K562 (cell line): ENCODE data around the gene ZNF679. TPM values are rescaled to one million over a fixed set of nuclear protein-coding genes. Genes with fewer than 3 reads are reported as not detected.
A peak's percentile ranks its signal among the peaks of the same experiment; 100 is the strongest.

Experiments used
- CEBPB ChIP-seq: fragments of 450-650 bp; IDR thresholded peaks from 2 replicates; pipeline ENCODE4 v1.6.1; 2016; ENCODE audit warnings: missing genetic modification characterization, missing compliant biosample characterization
- HDAC1 ChIP-seq, 2 experiments: fragments of 450-650 bp; IDR thresholded peaks; 2 replicates each; pipeline ENCODE4 v1.6.1; 2016 to 2017; ENCODE audit warnings: inconsistent platforms in 1 of 2, mild to moderate bottlenecking in 1 of 2, moderate library complexity in 1 of 2
- HDAC6 ChIP-seq: IDR thresholded peaks from 2 replicates; pipeline ENCODE4 v1.6.1; 2012; ENCODE audit warnings: low read depth, mild to moderate bottlenecking, control low read depth, inconsistent platforms, low read length, moderate library complexity
- HIVEP1 ChIP-seq: fragments of 250-450 bp; sonication (Bioruptor Pico); IDR thresholded peaks from 2 replicates; pipeline ENCODE4 v1.4.0; 2020; ENCODE audit warnings: mild to moderate bottlenecking
- MXI1 ChIP-seq: IDR thresholded peaks from 2 replicates; pipeline ENCODE4 v1.6.1; 2011; ENCODE audit warnings: low read depth, mild to moderate bottlenecking, improper control_type of control experiment, low read length
- NR4A1 ChIP-seq, 2 experiments: fragments of 250-450 bp in 1 of 2; fragments of 450-650 bp in 1 of 2; sonication (Bioruptor Pico) in 1 of 2; IDR thresholded peaks; 2 replicates each; pipeline versions ENCODE4 v1.4.0 to v1.6.1; 2016 to 2020; ENCODE audit warnings: mild to moderate bottlenecking in 2 of 2, missing compliant biosample characterization in 1 of 2, missing genetic modification characterization in 1 of 2, moderate library complexity in 1 of 2
- RFX5 ChIP-seq: IDR thresholded peaks from 2 replicates; pipeline ENCODE4 v1.6.1; 2011; ENCODE audit warnings: low read depth, mild to moderate bottlenecking, improper control_type of control experiment, low read length
- TRIM25 ChIP-seq: fragments of 450-650 bp; IDR thresholded peaks from 2 replicates; pipeline ENCODE4 v1.7.0; 2016; ENCODE audit warnings: borderline replicate concordance
- ZFP36 ChIP-seq: fragments of 150-350 bp; IDR thresholded peaks from 2 replicates; pipeline ENCODE4 v1.6.1; 2018; ENCODE audit warnings: low read length, low read depth; ENCODE audit not compliant: partially characterized antibody
- ZMIZ1 ChIP-seq, 2 experiments: fragments of 150-350 bp in 1 of 2; IDR thresholded peaks; 2 replicates each; pipeline ENCODE4 v1.6.1; 2012 to 2016; ENCODE audit warnings: low read depth in 2 of 2, low read length in 2 of 2, mild to moderate bottlenecking in 1 of 2, moderate library complexity in 1 of 2
- ZNF282 ChIP-seq: sonication (generic); formaldehyde crosslinking; IDR thresholded peaks from 2 replicates; pipeline ENCODE4 v1.8.1; 2023; ENCODE audit warnings: missing genetic modification reagents
- ZNF76 ChIP-seq: fragments of 250-450 bp; sonication (Bioruptor Pico); IDR thresholded peaks from 2 replicates; pipeline ENCODE4 v1.4.0; 2020; ENCODE audit warnings: mild to moderate bottlenecking, moderate library complexity, borderline replicate concordance
- ZNF830 ChIP-seq: fragments of 250-450 bp; sonication (Bioruptor Pico); IDR thresholded peaks from 2 replicates; pipeline ENCODE4 v1.5.0; 2021; ENCODE audit warnings: mild to moderate bottlenecking
- polyA plus RNA-seq, 8 experiments: library from polyadenylated mRNA; depleted of rRNA in 4 of 8; stranded (reverse) in 5 of 8; unstranded in 3 of 8; fragments of >200 nt; fragmentation: Nextera tagmentation in 2 of 8; fragmentation: Illumina TruSeq in 1 of 8; extraction: Ambion mirVana in 2 of 8; extraction: Trizol in 1 of 8; gene quantifications; 2 replicates each; pipeline versions ENCODE4 v1.2.1 to v1.2.3, GENCODE V29; 2011 to 2014; ENCODE audit warnings: inconsistent platforms in 1 of 8, missing spikeins in 1 of 8
- total RNA-seq, 7 experiments: library from RNA; depleted of rRNA in 6 of 7; stranded (reverse); fragments of >200 nt in 6 of 7; fragmentation: Illumina TruSeq in 2 of 7; extraction: Trizol in 2 of 7; gene quantifications; 2 replicates each; pipeline versions ENCODE4 v1.2.1 to v1.2.3, GENCODE V29; 2011 to 2021; ENCODE audit warnings: low replicate concordance in 1 of 7
- TF ChIP-seq, protein P1 (sequence below): sonication (generic); formaldehyde crosslinking; IDR thresholded peaks from 2 replicates; pipeline ENCODE4 v1.8.0; 2022; ENCODE audit warnings: mild to moderate bottlenecking, missing genetic modification reagents

The ZNF679 gene
- total and polyA plus RNA-seq, 9 of the 15 experiments (the other 6 are each of a cell fraction or from before 2014, with no cell fraction given) = not detected

- TF ChIP-seq ZMIZ1 (IDR thresholded peaks at IDR 0.05; ENCODE audit: low read depth in 2 of 2, low read length in 2 of 2) (no peak), NR4A1 (CRISPR knock-in tag; IDR thresholded peaks at IDR 0.05) (no peak), NR4A1 (tag; IDR thresholded peaks at IDR 0.05) (no peak), HIVEP1 (CRISPR knock-in tag) (no peak), RFX5 (no peak), HDAC6 (no peak), ZNF282 (CRISPR knock-in tag) (no peak), ZFP36 (no peak), HDAC1 (IDR thresholded peaks at IDR 0.05) (peak in 1 of 2 experiments; percentile 62; a peak in 2 of 4 replicates), MXI1 (no peak), ZNF76 (CRISPR knock-in tag) (no peak), ZNF830 (CRISPR knock-in tag) (no peak), TRIM25 (no peak), CEBPB (tag) (no peak)
- TF ChIP-seq, protein P1, sequence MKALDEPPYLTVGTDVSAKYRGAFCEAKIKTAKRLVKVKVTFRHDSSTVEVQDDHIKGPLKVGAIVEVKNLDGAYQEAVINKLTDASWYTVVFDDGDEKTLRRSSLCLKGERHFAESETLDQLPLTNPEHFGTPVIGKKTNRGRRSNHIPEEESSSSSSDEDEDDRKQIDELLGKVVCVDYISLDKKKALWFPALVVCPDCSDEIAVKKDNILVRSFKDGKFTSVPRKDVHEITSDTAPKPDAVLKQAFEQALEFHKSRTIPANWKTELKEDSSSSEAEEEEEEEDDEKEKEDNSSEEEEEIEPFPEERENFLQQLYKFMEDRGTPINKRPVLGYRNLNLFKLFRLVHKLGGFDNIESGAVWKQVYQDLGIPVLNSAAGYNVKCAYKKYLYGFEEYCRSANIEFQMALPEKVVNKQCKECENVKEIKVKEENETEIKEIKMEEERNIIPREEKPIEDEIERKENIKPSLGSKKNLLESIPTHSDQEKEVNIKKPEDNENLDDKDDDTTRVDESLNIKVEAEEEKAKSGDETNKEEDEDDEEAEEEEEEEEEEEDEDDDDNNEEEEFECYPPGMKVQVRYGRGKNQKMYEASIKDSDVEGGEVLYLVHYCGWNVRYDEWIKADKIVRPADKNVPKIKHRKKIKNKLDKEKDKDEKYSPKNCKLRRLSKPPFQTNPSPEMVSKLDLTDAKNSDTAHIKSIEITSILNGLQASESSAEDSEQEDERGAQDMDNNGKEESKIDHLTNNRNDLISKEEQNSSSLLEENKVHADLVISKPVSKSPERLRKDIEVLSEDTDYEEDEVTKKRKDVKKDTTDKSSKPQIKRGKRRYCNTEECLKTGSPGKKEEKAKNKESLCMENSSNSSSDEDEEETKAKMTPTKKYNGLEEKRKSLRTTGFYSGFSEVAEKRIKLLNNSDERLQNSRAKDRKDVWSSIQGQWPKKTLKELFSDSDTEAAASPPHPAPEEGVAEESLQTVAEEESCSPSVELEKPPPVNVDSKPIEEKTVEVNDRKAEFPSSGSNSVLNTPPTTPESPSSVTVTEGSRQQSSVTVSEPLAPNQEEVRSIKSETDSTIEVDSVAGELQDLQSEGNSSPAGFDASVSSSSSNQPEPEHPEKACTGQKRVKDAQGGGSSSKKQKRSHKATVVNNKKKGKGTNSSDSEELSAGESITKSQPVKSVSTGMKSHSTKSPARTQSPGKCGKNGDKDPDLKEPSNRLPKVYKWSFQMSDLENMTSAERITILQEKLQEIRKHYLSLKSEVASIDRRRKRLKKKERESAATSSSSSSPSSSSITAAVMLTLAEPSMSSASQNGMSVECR (CRISPR knock-in tag) = no peak
These were observed 85.6 kb downstream of the ZNF679 start, which contains the start of gene ZNF736 (continued) for GRCh38 chr7:64313740-64314491.
